ENCODE data around the gene DNAJC12. TPM values are rescaled to one million over a fixed set of nuclear protein-coding genes. Genes with fewer than 3 reads are reported as not detected.
A peak's percentile ranks its signal among the peaks of the same experiment; 100 is the strongest.
"Not testable (repeated sequence)": the region's sequence is repeated elsewhere in the genome, so short reads cannot be mapped to it uniquely, and the experiment has no call there.

DNAJC12 gene
- total RNA-seq, 2 donors from 2014 or later, result not detected

- not testable (repeated sequence) for H3K4me1 Mint-ChIP-seq, H3K4me3 Mint-ChIP-seq
- peak overlapping the region; percentile 99 for H3K27ac Mint-ChIP-seq
Observed at GRCh38 chr10:67762567-67762966, 75.4 kb downstream of the DNAJC12 start.

GRCh38 chr10:67760272-67760671 is 77.7 kb downstream of the DNAJC12 start:
- Mint-ChIP-seq H3K4me3 (no peak overlapping the region), H3K27ac (no peak overlapping the region), H3K36me3 (ENCODE audit: low read depth) (peaks cover 2% of the 10 kb centered on the region), H3K27me3 (no peaks in the 10 kb centered on the region), H3K4me1 (peaks cover 9% of the 10 kb centered on the region)
- ATAC-seq, result no peak
- no peak for DNase-seq
- H3K9me3 ChIP-seq (ENCODE audit: control insufficient read depth, low read length, poor library complexity, severe bottlenecking), result no peaks in the 10 kb centered on the region

More at GRCh38 chr10:67762567-67762966, 75.4 kb downstream of the DNAJC12 start:
- not testable (repeated sequence) for H3K36me3 Mint-ChIP-seq (ENCODE audit: low read depth); H3K9me3 ChIP-seq (ENCODE audit: control insufficient read depth, low read length, poor library complexity, severe bottlenecking); DNase-seq; ATAC-seq; H3K27me3 Mint-ChIP-seq

Other genes with a start within 250 kb of the DNAJC12 start
- 1 to 10 TPM in 1 of 2 donors, not detected in 1; 1.6 TPM for gene CTNNA3, start 142.0 kb downstream of the DNAJC12 start, total RNA-seq
- 10 to 100 TPM; 48.4 to 56.4 TPM for gene SIRT1, start 46.5 kb upstream of the DNAJC12 start, total RNA-seq
- 10 to 100 TPM; 50.9 to 59.4 TPM for gene HERC4, start 237.1 kb upstream of the DNAJC12 start, total RNA-seq